Progenitor cell of endocrine pancreas (in vitro differentiated cells): Measurements from ENCODE around the gene GNAI2. TPM values are rescaled to one million over a fixed set of nuclear protein-coding genes. Genes with fewer than 3 reads are reported as not detected.
"Not testable (repeated sequence)": the region's sequence is repeated elsewhere in the genome, so short reads cannot be mapped to it uniquely, and the experiment has no call there.

Source experiments
- DNase-seq: peaks from one replicate; pipeline ENCODE4 v3.0.0; 2021; ENCODE audit warnings: low spot score; ENCODE audit not compliant: unreplicated experiment
- H3K27ac Mint-ChIP-seq: 2 replicates; pipeline ENCODE4 v1.8.0; 2021; ENCODE audit warnings: mild to moderate bottlenecking, moderate library complexity, mixed read lengths
- H3K27me3 Mint-ChIP-seq: 2 replicates; pipeline ENCODE4 v1.8.0; 2021; ENCODE audit warnings: mixed read lengths
- H3K36me3 Mint-ChIP-seq: 2 replicates; pipeline ENCODE4 v1.8.0; 2022; ENCODE audit warnings: mixed read lengths; ENCODE audit not compliant: insufficient read depth
- H3K4me1 Mint-ChIP-seq: 2 replicates; pipeline ENCODE4 v1.8.0; 2021; ENCODE audit warnings: low read depth, mixed read lengths
- H3K4me3 Mint-ChIP-seq: 2 replicates; pipeline ENCODE4 v1.8.0; 2021; ENCODE audit warnings: low read depth, mild to moderate bottlenecking, moderate library complexity, mixed read lengths
- H3K9me3 Mint-ChIP-seq: 2 replicates; pipeline ENCODE4 v1.8.0; 2021; ENCODE audit warnings: low read depth, mixed read lengths
- CTCF ChIP-seq: fragments of 200-600 bp; sonication (generic); IDR thresholded peaks from one replicate; pipeline ENCODE4 v1.5.0; 2021; ENCODE audit warnings: antibody characterized with exemption, mild to moderate bottlenecking; ENCODE audit not compliant: unreplicated experiment
- total RNA-seq: library from RNA; stranded (reverse); gene quantifications from 2 replicates; pipeline ENCODE4 v1.2.1, GENCODE V29; 2021

GNAI2 gene
- total RNA-seq, 1 donor from 2014 or later: 171 TPM

- no peak for TF ChIP-seq CTCF
- Mint-ChIP-seq H3K4me1 (peaks cover 2% of the 10 kb centered on the region), H3K27ac (no peak overlapping the region), H3K4me3 (no peak overlapping the region), H3K27me3 (peaks cover 44% of the 10 kb centered on the region), H3K36me3 (peaks cover 1% of the 10 kb centered on the region), H3K9me3 (no peaks in the 10 kb centered on the region)
- DNase-seq: no peak
Observed at GRCh38 chr3:50279255-50280016, 43.4 kb downstream of the GNAI2 start.

- H3K27ac Mint-ChIP-seq, H3K36me3 Mint-ChIP-seq, H3K27me3 Mint-ChIP-seq, H3K9me3 Mint-ChIP-seq, H3K4me1 Mint-ChIP-seq, H3K4me3 Mint-ChIP-seq, DNase-seq: not testable (repeated sequence)
Observed at GRCh38 chr3:50284121-50284520, 48.1 kb downstream of the GNAI2 start.

GRCh38 chr3:50286322-50287227, 50.6 kb downstream of the GNAI2 start:
- no peaks in the 10 kb centered on the region for H3K9me3 Mint-ChIP-seq
- TF ChIP-seq CTCF: no peak
- no peak for DNase-seq
- H3K4me1 Mint-ChIP-seq: peaks cover 6% of the 10 kb centered on the region
- no peak overlapping the region for H3K4me3 Mint-ChIP-seq
- H3K36me3 Mint-ChIP-seq: no peaks in the 10 kb centered on the region
- H3K27ac Mint-ChIP-seq: no peak overlapping the region
- peaks cover 2% of the 10 kb centered on the region for H3K27me3 Mint-ChIP-seq

GRCh38 chr3:50287262-50287661, 51.3 kb downstream of the GNAI2 start:
- no peaks in the 10 kb centered on the region for H3K9me3 Mint-ChIP-seq
- no peak for TF ChIP-seq CTCF
- peaks cover 1% of the 10 kb centered on the region for H3K27me3 Mint-ChIP-seq
- H3K4me1 Mint-ChIP-seq: peaks cover 6% of the 10 kb centered on the region
- no peak overlapping the region for H3K27ac Mint-ChIP-seq
- no peak for DNase-seq
- H3K36me3 Mint-ChIP-seq: no peaks in the 10 kb centered on the region
- no peak overlapping the region for H3K4me3 Mint-ChIP-seq

GRCh38 chr3:50288387-50289007, 52.5 kb downstream of the GNAI2 start:
- no peak for TF ChIP-seq CTCF
- Mint-ChIP-seq H3K4me1 (peaks cover 13% of the 10 kb centered on the region), H3K4me3 (no peak overlapping the region), H3K27ac (no peak overlapping the region), H3K9me3 (no peaks in the 10 kb centered on the region), H3K27me3 (no peaks in the 10 kb centered on the region), H3K36me3 (no peaks in the 10 kb centered on the region)
- DNase-seq: no peak
